K562 treated with DMSO at 1 percent for 48 hours (cell line): Measurements from ENCODE around the gene MRPS14. TPM values are rescaled to one million over a fixed set of nuclear protein-coding genes. Genes with fewer than 3 reads are reported as not detected.

ENCODE experiments used
- total RNA-seq: library from RNA; unstranded; fragments of 300-600 nt; gene quantifications from 2 replicates; pipeline ENCODE4 v1.2.3, GENCODE V29; 2022; ENCODE audit warnings: low replicate concordance; ENCODE audit errors: extremely low read depth

Gene MRPS14
- total RNA-seq: not detected in 2 replicates

DNA sequence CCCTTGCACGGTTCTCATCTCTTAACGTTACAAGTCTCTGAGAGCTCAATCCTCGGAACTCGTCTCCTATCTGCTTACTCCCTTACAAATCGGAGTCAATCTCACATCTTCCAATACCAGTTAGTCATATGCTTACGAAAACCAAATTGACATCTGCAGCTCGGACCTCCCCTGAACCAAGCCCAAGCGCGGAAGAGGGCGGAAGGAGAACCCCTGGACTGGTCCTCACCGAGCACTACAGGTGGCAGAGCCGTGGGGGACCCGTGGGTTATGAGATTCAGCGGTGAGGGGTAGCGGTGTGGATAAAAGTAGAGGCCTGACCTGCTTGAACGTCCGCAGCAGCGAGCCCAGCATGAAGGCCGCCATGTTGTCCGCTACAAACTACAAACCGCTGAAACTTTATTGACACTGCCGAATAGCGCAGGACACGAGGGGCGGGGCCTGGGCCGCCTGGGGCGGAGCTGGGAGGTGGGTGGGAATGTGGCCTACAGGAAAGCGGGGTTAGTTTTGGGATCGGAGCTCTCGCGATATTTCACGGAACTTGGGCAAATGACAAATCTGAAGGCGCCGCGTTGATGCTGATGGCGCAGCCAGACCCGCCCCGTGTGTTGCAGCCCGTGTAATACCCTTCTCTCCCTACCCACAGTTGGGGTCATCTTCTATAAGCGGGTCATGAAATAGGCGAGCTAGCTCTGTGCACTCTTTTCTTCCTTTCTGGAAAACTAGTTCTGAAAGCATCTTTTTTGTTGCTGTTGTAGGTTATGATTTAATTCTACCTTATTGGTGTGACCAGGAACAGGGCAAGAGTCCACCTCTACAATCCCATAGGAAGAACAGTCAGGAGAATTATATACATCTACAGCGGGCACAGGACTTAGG lies at the start of gene MRPS14:
Gene MRPS14 (minus strand): TSS at position 383 of the 879 bp plus-strand sequence. CDS start 17 bp downstream, at position 366.

DNA sequence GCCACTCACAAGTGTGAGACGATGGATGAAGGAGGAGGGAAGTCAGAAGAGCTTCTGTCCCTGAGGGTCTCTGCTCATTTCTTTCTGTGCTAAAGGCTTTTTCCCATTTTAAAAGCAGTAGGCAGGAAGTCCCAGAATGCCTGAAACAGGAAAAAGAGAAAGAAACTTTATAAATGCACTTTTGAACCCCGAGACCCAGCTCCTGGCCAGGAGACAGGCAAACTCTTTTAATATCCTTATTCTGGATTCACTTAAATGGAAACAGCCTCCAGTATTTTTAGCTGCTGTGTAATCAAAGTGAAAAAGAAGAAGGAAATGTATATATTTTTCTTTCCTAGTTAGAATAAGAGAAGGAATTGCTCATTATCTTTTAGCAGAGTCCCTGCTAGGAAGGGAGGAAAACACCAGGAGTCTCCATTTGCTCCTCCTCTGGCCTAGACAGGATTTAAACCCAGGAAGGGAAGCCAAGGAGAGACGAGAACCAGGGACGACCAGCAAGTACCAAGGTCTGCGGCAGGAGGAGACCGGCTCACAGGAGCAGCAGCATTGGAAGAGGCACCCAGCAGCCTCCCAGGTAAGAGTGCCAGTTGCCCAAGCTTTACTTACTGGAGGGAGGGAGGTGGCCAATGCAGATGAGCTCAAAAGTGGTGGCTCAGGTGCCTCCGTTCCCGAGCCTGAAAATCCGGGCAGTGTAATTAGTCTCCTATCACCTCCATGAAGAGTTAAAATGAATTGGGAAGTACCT lies 44.3 kb upstream of the MRPS14 start, which contains the start of gene TNN:
Gene TNN (plus strand): TSS at position 472 of the 745 bp plus-strand sequence. CDS start 9,586 bp downstream, outside the sequence.

GRCh38 chr1:174999936-175000696 lies 23.1 kb downstream of the MRPS14 start, which contains the start of gene CACYBP:
Gene CACYBP (plus strand): TSS chr1:174999947. CDS start chr1:175000181, 234 bp downstream.

Other genes starting within 250 kb of the MRPS14 start
- not detected in 2 replicates for gene CACYBP, start 23.5 kb downstream of the MRPS14 start, total RNA-seq
- not detected in 2 replicates for gene TNN, start 44.4 kb upstream of the MRPS14 start, total RNA-seq
- not detected in 2 replicates for gene KIAA0040, start 169.4 kb upstream of the MRPS14 start, total RNA-seq